Lower leg skin (tissue), 4 donors: ENCODE data around the gene GLG1. TPM values are rescaled to one million over a fixed set of nuclear protein-coding genes. Genes with fewer than 3 reads are reported as not detected.
"Not testable (repeated sequence)": the region's sequence is repeated elsewhere in the genome, so short reads cannot be mapped to it uniquely, and the experiment has no call there.

Experiments
- DNase-seq, 2 donors: peaks; one replicate each; pipeline ENCODE4 v3.0.0-alpha.2; 2019; ENCODE audit warnings: low spot score in 2 of 2
- H3K4me3 ChIP-seq: fragments of 200-600 bp; sonication (generic); 2 replicates; pipeline ENCODE4 v1.5.1; 2017; ENCODE audit warnings: mild to moderate bottlenecking, low read depth; ENCODE audit not compliant: poor library complexity, severe bottlenecking
- WGBS, 2 donors: methylation state at CpG; one replicate each; pipeline ENCODE4 v1.1.5; 2018; 5-methylcytosine and 5-hydroxymethylcytosine counted together
- intact Hi-C: fragments of 100-400 bp; cut with DNase I; formaldehyde crosslinking; loops from one replicate; pipeline ENCODE4 v1.15.0; 2023; ENCODE audit warnings: low total_unique reads
- total RNA-seq, 4 donors: library from RNA; depleted of rRNA; stranded (reverse); fragments of >200 nt; gene quantifications; one replicate each; pipeline ENCODE4 v1.1.0, GENCODE V29; 2016

The GLG1 gene
- total RNA-seq, 4 donors from 2014 or later: 64.7 to 113 (median 92.5) TPM

DNA sequence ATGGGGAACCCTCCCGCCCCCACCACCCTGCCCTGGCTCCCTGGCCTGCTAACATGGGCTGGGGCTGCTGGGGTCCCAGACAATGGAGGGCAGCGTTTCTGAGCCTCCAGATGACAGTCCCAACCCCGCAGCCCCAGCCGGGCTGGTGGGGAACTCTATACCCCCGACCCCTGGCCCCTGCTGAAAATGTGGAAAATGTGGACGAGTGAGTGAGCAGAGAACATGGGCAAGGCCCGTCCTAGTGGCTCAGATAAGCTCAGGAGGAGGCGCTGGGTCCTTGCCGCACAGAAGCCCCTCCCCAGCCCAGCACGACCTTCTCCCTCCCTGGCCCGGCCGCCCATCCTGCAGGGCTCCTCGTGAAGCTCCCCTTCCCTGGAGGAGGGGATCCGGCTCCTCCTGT lies 187.1 kb downstream of the GLG1 start:
- DNase-seq, H3K4me3 ChIP-seq, intact Hi-C loops: not testable (repeated sequence)
- 76 to 80% methylated on average over 8 to 9 of the region's 14 CpGs for WGBS, 2 donors

DNA sequence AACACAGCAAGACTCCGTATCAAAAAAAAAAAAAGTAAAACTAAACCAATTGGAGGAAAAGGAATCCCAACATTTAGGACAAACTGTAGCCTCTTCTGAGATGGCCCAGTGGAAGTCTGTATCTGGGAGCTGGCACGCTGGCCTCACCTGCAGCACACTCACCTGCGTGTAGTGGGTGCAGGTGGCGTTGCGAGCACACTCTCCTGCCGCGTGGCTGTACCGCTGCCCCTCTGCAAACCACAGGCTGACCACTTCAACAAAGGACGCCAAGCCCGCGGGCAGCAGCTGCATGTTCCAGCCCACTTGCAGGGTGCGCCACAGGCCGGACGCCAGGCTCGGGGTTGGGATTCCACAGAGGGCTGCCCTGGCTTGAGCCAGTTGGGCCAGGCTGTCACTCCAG lies 189.0 kb downstream of the GLG1 start:
- 79 to 82% methylated on average over 7 to 11 of the region's 15 CpGs for WGBS, 2 donors
- H3K4me3 ChIP-seq, intact Hi-C loops, DNase-seq: not testable (repeated sequence)

DNA sequence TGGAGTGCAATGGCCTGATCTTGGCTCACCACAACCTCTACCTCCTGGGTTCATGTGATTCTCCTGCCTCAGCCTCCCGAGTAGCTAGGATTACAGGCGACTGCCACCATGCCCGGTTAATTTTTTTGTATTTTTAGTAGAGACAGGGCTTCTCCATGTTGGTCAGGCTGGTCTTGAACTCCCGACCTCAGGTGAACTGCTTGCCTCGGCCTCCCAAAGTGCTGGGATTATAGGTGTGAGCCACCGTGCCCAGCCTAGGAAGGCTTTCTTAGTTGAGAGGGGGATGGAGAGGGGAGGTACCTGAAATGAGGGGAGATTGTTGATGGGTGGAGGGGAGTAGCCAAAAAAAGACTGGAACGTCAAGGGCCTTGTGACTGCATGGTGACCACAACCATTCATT lies 193.0 kb downstream of the GLG1 start:
- peak in 1 of 2 donors; percentile 70 for DNase-seq
- 86% methylated on average over 7 of the region's 7 CpGs for WGBS, 2 donors
- H3K4me3 ChIP-seq, intact Hi-C loops: not testable (repeated sequence)

DNA sequence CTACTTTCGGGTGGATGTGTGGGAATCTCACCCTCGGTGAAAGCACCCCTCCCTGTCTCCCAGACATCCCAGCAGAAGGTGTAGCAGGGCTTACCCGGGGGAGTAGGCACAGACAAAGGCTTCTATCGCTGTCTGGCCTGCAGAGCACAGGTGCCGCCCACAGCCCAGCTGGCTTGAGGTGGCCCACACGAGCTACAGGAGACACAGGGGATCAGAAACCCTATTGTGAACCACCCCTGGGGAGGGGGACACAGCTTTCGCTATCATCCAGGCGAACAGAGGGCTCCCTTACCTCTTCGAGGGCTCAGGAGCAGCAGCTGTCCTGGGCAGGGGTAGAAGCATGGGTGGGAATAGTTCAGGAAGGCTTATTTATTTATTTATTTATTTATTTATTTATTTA lies 193.4 kb downstream of the GLG1 start:
- H3K4me3 ChIP-seq, intact Hi-C loops: not testable (repeated sequence)
- DNase-seq: peak in 1 of 2 donors; percentile 64
- 92 to 94% methylated on average over 6 to 8 of the region's 9 CpGs for WGBS, 2 donors

DNA sequence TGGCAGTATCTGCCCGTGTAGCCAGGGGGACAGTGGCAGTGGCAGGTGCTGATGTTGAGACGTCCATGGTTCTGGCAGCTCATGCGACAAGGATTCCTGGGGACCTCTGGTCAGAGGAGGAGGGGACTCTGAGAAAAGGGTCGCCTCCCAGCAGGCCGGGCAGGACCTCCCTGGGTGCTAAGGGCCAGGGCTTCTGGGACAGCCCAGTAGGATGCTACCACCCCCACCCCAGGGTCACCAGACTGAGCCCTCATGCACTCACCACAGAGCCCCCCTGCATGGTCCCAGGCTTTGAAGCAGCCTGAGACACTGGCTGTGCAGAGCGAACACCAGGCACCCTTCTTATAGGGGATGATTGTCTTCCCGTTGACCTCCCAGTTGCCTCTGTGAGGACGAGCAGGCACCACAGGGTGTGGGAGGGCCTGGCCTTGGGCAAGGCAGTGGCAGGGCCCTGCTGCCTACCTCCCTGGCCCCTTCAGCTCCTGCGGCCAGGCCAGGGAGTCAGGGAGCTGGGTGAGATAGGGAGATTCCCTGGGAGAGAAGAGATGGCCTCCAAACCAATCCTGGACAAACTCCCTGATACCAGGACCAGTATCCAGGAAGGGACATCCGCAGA lies 194.0 kb downstream of the GLG1 start:
- H3K4me3 ChIP-seq, intact Hi-C loops: not testable (repeated sequence)
- 84 to 87% methylated on average over 5 to 6 of the region's 10 CpGs for WGBS, 2 donors
- DNase-seq: peak in 1 of 2 donors; percentile 58

DNA sequence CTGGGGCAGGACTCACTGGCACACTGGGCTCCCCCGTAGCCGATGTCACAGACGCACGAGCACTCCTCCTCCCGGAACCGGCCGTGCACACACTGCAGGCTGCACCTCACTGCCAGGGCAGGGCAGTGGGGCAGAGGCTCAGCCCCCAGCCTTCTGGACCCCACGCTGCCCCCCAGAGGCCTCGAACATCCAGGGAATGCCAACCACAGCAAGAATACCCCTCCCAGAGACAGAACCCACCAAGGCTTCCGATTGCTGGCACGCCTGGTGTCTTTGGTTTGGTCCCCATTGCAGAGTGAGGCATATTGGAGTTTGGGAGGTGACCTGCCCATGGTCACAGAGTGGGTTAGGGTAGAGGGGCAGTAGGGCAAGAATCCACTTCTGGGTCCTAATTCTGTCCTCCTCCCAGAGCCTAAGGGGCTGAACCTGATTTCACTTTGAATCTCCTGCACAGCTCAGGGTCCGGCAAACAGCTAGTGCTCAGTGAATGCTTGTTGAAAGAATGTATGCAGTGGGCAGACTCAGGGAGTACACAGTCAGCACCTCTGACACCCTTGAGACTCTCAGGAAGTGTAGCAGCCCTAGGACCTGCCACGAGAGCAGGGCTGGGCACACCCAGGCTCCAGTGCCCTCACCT lies 194.7 kb downstream of the GLG1 start:
- WGBS, 2 donors: 73 to 89% methylated on average over 3 to 5 of the region's 13 CpGs
- H3K4me3 ChIP-seq, intact Hi-C loops: not testable (repeated sequence)
- DNase-seq: peak in 1 of 2 donors; percentile 9

DNA sequence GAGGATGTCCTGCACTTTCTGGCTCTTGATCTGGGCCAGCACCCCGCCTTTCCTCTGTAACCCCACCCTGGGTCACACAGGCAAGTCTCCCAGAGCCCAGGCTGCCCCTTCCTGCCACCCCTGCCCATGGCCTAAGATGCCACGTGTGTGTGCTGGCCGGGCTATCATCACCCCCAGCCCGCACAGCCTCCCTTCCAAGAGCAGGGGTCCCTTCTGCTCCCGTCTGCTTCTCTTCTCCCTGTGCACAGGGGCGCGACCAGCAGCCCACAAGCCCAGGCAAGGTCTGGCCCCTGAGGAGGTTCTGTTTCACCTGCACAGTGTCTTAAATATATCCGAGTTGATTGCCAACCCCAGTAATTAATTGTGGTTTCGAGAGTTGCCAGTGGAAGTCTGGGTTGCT lies 195.9 kb downstream of the GLG1 start:
- peak in 1 of 2 donors; percentile 70 for DNase-seq

DNA sequence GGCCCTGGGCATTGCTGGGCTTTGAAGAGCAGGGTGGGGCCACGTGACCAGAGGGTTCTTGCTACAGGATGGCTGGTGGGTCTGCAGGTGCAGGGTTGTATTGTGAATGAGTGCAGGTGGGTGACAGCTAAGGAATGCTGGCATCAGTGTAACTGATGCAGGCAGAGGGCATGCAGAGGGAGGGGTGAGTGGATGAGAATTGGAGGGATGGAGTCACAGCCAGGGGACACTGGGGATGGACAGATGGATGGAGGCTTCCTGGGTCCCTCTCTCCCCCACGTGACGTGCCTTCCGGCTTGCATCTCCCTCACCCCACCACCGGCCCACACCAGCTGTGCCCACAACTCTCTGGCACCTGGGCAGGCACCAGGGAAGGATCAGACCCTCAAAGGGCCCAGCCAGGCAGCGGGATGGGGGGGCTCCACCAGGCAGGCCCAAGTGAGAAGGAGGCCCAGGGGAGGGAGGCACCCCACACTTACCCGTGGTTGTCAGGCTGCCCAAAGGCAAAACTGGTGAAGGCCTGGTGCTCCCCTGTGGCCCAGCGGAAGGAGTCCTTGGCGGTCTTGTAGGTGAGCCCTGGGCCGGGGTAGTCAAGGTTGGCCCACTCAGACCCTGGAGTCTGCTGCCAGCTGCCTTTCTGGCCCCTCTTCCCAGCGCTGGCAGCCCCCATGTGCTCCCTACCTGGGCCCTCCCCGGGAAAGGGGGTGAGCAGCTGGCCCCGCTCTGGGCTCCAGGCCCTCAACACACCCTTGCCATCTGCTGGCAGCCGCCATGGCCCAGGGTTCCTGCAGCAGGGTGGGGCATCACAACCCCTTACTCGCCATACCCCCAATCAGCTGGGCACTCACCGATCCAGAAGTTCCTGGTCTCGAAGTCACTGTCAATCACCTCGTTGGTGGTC lies 196.6 kb downstream of the GLG1 start:
- 81 to 88% methylated on average over 6 to 9 of the region's 18 CpGs for WGBS, 2 donors
- intact Hi-C loops: not testable (repeated sequence)
- DNase-seq: peak in 1 of 2 donors; percentile 84

More for the DNA sequence above, 195.9 kb downstream of the GLG1 start:
- H3K4me3 ChIP-seq, intact Hi-C loops: not testable (repeated sequence)
- WGBS, 2 donors: 40 to 71% methylated on average over 2 to 9 of the region's 9 CpGs

DNA sequence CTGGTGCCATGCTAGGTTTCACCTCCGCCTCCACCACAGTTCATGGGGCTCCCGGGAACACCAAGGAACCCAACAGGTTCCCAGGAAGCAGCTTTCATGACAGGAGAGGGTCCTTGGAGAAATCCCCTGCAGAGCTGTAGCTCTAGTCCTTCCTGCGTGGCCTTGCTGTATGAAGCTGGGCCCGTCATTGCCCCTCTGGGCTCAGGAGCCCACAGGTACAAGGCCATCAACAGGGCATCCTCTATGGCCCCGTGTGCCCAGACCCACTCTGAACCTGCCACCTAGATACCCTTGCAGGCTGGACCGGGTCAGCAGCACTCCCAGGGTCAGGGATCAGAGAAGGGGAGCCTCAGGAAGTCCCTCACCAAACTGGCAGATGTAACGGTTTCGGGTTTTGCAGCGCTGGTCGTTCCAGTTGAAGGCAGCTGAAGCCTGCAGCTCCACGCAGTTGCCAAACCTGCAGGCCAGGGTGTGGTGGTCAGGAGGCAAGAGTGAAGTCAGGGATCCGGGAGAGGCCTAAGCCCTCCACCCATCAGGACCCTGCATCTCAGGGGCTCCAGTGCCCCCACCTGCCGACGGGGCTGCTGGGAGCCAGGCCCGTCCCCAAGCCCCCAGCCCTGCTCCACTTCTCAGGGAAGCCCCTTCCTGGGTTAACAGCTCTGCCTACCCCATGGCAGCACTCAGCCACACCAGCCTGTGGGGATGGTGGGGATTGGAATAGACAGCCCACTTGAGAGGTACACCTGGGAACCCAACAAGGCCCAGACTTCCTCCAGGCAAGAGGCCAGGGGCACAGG lies 197.5 kb downstream of the GLG1 start:
- WGBS, 2 donors: 69 to 72% methylated on average over 8 to 9 of the region's 15 CpGs
- intact Hi-C loops, H3K4me3 ChIP-seq: not testable (repeated sequence)
- peak in 1 of 2 donors; percentile 80 for DNase-seq

More for the DNA sequence above, 196.6 kb downstream of the GLG1 start:
- H3K4me3 ChIP-seq: not testable (repeated sequence)

DNA sequence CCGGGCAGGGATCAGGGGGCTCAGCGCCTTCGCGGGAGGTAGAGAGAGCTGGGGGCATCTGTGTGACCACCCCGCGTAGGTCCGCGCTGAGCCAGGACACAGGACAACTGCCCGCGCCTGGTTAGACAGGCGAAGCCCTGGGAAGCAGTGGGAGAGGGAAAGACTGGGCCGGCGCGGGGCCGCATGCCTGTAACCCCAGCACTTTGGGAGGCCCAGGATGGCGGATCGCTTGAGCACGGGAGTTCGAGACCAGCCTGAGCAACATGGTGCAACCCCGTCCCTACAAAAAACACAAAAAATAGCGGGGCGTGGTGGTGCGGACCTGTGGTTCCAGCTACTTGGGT lies 199.6 kb downstream of the GLG1 start:
- DNase-seq: peak in 1 of 2 donors; percentile 84

DNA sequence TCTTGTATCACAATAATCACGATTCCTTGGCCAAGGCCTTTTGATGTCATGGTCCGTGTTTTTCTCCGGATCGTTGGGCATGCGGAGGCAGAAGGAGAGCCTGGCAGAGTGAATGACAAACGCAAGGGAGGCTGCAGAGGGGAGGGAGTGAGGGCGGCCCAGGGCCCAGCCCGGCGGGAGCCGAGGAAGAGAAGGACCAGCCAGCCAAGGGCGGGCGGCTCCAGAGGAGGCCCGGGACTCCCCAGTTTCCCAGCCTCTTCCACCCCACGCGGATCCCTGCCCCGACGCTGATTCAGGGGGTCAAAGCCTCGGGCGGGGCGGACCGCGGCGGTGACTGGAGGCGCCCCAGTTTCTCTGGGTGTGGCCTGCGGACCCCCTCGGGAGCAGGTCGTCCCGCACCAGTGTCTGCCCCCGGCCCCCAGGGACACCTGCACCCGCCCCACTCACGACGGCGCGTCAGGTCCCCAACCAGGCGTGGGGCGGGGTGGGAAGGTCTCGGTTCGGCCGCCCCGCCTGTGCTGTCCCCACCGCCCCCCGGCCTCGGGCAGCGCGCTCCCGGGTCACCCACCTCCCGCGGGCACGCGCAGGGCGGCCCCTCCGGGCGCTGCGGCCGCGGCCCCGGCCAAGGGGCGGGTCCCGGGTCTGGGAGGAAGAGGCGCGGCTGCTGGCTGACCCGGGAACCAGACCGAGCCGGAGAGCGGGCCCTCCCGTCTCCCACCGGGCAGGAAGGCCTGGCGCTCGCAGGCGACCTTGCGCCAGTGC lies 200.1 kb downstream of the GLG1 start:
- no CpG with 5 or more reads among the region's 71 CpGs for WGBS, 2 donors
- intact Hi-C loops, H3K4me3 ChIP-seq: not testable (repeated sequence)
- DNase-seq: peak in 1 of 2 donors; percentile 85

More for the DNA sequence above, 199.6 kb downstream of the GLG1 start:
- WGBS, 2 donors: 45 to 51% methylated on average over 10 to 16 of the region's 23 CpGs
- intact Hi-C loops, H3K4me3 ChIP-seq: not testable (repeated sequence)

DNA sequence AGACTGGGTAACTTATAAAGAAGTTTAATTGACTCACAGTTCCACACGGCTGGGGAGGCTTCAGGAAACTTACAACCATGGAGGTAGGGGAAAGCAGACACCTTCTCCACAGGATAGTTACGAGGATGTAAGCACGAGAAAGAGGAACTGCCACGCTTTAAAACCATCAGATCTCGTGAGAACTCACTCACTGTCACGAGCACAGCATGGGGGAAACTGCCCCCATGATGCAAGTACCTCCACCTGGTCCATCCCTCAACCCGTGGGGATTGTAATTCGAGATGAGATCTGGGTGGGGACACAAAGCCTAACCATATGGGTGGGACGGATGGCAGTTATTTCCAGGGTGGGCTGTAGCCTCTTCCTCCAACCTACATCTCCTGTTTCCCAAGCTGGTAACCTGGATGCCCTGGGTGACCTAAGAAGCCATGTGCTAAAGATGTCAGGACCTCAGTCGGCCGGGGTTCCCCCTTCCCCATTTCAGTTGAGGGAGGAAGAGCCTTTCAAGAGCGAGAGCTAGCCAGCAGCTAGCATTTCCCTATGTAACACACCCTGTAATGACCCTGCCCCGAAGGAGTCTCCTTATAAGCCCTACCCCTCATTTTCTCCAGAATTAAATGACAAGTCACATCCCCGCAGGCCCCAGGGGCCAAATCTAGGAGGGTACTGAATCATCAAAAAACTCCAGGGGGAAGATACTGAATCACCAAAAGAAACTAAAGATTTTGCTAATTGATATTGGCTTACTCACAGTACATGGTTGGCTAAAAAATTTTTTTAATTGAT lies 202.6 kb downstream of the GLG1 start:
- H3K4me3 ChIP-seq, intact Hi-C loops: not testable (repeated sequence)
- DNase-seq: peak in 1 of 2 donors; percentile 49
- WGBS, 2 donors: 63 to 71% methylated on average over 5 to 9 of the region's 14 CpGs

DNA sequence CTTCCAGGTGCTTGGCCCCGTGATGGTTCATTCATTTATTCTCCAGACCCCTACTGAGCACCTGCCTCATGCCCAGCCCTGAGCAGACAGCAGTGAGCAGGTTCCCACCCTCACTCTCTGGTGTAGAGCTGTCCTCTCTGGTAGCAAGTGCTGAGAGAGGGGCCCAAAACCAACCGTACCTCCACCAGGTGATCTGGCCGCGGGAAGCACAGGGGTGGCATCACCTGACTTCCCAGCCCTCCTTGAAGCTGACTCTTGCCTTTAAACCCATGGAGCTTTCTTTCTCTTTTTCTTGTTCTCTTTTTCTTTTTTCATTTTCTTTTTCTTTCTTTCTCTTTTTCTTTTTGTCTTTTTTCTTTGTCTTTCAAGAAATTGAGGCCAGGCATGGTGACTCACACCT lies 206.7 kb downstream of the GLG1 start:
- 92% methylated on average over 3 of the region's 4 CpGs for WGBS, 2 donors
- intact Hi-C loops, H3K4me3 ChIP-seq: not testable (repeated sequence)
- DNase-seq: peak in 1 of 2 donors; percentile 72
